GM21717 (cell line): ENCODE data around the gene EHMT2.
"Not testable (repeated sequence)": the region's sequence is repeated elsewhere in the genome, so short reads cannot be mapped to it uniquely, and the experiment has no call there.

Experiments
- ATAC-seq: cut with Tn5 transposase; IDR thresholded peaks from one replicate; pipeline ENCODE4 v1.9.1; 2021; ENCODE audit warnings: mild to moderate bottlenecking, moderate library complexity; ENCODE audit not compliant: unreplicated experiment

EHMT2 gene

GRCh38 chr6:31874084-31874670, 23.3 kb downstream of the EHMT2 start:
- no peak for ATAC-seq

GRCh38 chr6:31871046-31871659, 26.3 kb downstream of the EHMT2 start:
- ATAC-seq, result no peak

- no peak for ATAC-seq
These were observed 27.0 kb downstream of the EHMT2 start for GRCh38 chr6:31870385-31870921.

- ATAC-seq, result no peak
These were observed 28.2 kb downstream of the EHMT2 start for GRCh38 chr6:31869343-31869742.

- ATAC-seq, result not testable (repeated sequence)
These were observed 28.9 kb downstream of the EHMT2 start for GRCh38 chr6:31868658-31868971.

- ATAC-seq, result no peak
These were observed 32.0 kb downstream of the EHMT2 start for GRCh38 chr6:31865205-31866118.

GRCh38 chr6:31864818-31865204, 32.7 kb downstream of the EHMT2 start:
- no peak for ATAC-seq

- not testable (repeated sequence) for ATAC-seq
These were observed 33.4 kb downstream of the EHMT2 start for GRCh38 chr6:31864123-31864562.

- ATAC-seq, result peak; percentile 88
These were observed 34.9 kb downstream of the EHMT2 start, which contains the start of gene NEU1 for GRCh38 chr6:31862344-31863235. NEU1 (minus strand) TSS chr6:31862821; CDS start chr6:31862776, 45 bp downstream.

GRCh38 chr6:31861919-31862343, 35.6 kb downstream of the EHMT2 start:
- ATAC-seq, result no peak

- ATAC-seq, result no peak
These were observed 36.3 kb downstream of the EHMT2 start for GRCh38 chr6:31861150-31861549.

- ATAC-seq, result no peak
These were observed 37.1 kb downstream of the EHMT2 start for GRCh38 chr6:31860349-31860748.

GRCh38 chr6:31859923-31860322, 37.6 kb downstream of the EHMT2 start:
- no peak for ATAC-seq

- ATAC-seq, result no peak
These were observed 38.8 kb downstream of the EHMT2 start for GRCh38 chr6:31858707-31859106.

- ATAC-seq, result not testable (repeated sequence)
These were observed 39.7 kb downstream of the EHMT2 start for GRCh38 chr6:31857774-31858173.

GRCh38 chr6:31851980-31852718, 45.3 kb downstream of the EHMT2 start:
- not testable (repeated sequence) for ATAC-seq

- ATAC-seq, result no peak
These were observed 46.0 kb downstream of the EHMT2 start for GRCh38 chr6:31851485-31851832.

GRCh38 chr6:31850765-31851484, 46.6 kb downstream of the EHMT2 start:
- no peak for ATAC-seq

- no peak for ATAC-seq
These were observed 50.1 kb downstream of the EHMT2 start for GRCh38 chr6:31847276-31847978.
